Immature natural killer cell (primary cell): Measurements from ENCODE around the gene WDR82. TPM values are rescaled to one million over a fixed set of nuclear protein-coding genes. Genes with fewer than 3 reads are reported as not detected.

Experiments
- DNase-seq, 3 donors: peaks; one replicate each; pipeline ENCODE4 v3.0.0; 2022; ENCODE audit warnings: mixed read lengths in 1 of 3
- H3K27ac Mint-ChIP-seq, 6 donors: one replicate each; pipeline ENCODE4 v1.8.0; 2020; ENCODE audit warnings: mixed read lengths in 6 of 6, mild to moderate bottlenecking in 5 of 6, inconsistent platforms in 4 of 6, moderate library complexity in 3 of 6
- H3K27me3 Mint-ChIP-seq, 3 donors: one replicate each; pipeline ENCODE4 v1.8.0; 2020 to 2021; ENCODE audit warnings: low read depth in 3 of 3, mild to moderate bottlenecking in 3 of 3, mixed read lengths in 3 of 3, moderate library complexity in 3 of 3, inconsistent platforms in 1 of 3
- H3K36me3 Mint-ChIP-seq, 3 donors: one replicate each; pipeline ENCODE4 v1.8.0; 2020; ENCODE audit warnings: mixed read lengths in 3 of 3, inconsistent platforms in 2 of 3, mild to moderate bottlenecking in 2 of 3
- H3K4me1 Mint-ChIP-seq, 2 donors: one replicate each; pipeline ENCODE4 v1.8.0; 2020; ENCODE audit warnings: inconsistent platforms in 2 of 2, mild to moderate bottlenecking in 2 of 2, mixed read lengths in 2 of 2, moderate library complexity in 1 of 2
- H3K4me3 Mint-ChIP-seq, 5 donors: one replicate each; pipeline ENCODE4 v1.8.0; 2020; ENCODE audit warnings: mild to moderate bottlenecking in 5 of 5, mixed read lengths in 5 of 5, inconsistent platforms in 3 of 5, moderate library complexity in 3 of 5
- H3K9me3 Mint-ChIP-seq, 6 donors: one replicate each; pipeline ENCODE4 v1.8.0; 2020; ENCODE audit warnings: mild to moderate bottlenecking in 6 of 6, mixed read lengths in 6 of 6, inconsistent platforms in 4 of 6, moderate library complexity in 3 of 6
- polyA plus RNA-seq, 3 donors: library from polyadenylated mRNA; unstranded; fragments of 300-500 nt; fragmentation: Illumina TruSeq; gene quantifications; one replicate each; pipeline ENCODE4 v1.2.3, GENCODE V29; 2021

The WDR82 gene
- polyA plus RNA-seq, result 10 to 100 TPM; 76.9 to 99.5 (median 81.5) TPM

- Mint-ChIP-seq H3K36me3 (peaks cover 0 to 9% (median 5%) of the 10 kb centered on the region in 3 donors), H3K27me3 (peaks cover 7 to 31% (median 18%) of the 10 kb centered on the region in 3 donors), H3K27ac (peak within 1 kb of the TSS; percentile 97 to 99 (median 99)), H3K4me3 (peak within 1 kb of the TSS; percentile 93 to 98 (median 97)), H3K4me1 (peaks cover 82 to 90% of the 10 kb centered on the region in 2 donors), H3K9me3 (no peaks in the 10 kb centered on the region)
- DNase-seq, result peak; percentile 95 to 97 (median 96)
Observed at GRCh38 chr3:52278510-52279069, at the start of gene WDR82. TSS of gene WDR82 (minus strand) at chr3:52278649. CDS start at chr3:52278361, 288 bp downstream.

GRCh38 chr3:52327486-52328290 lies 49.2 kb upstream of the WDR82 start:
- Mint-ChIP-seq H3K36me3 (peaks cover 0 to 15% (median 7%) of the 10 kb centered on the region in 3 donors), H3K4me3 (no peak overlapping the region), H3K9me3 (no peaks in the 10 kb centered on the region), H3K4me1 (no peaks in the 10 kb centered on the region), H3K27ac (no peak overlapping the region), H3K27me3 (peaks cover 0 to 1% (median 0%) of the 10 kb centered on the region in 3 donors)
- no peak for DNase-seq

- Mint-ChIP-seq H3K27me3 (peaks cover 0 to 1% (median 0%) of the 10 kb centered on the region in 3 donors), H3K4me3 (no peak overlapping the region), H3K9me3 (no peaks in the 10 kb centered on the region), H3K36me3 (peaks cover 0 to 12% (median 7%) of the 10 kb centered on the region in 3 donors), H3K4me1 (no peaks in the 10 kb centered on the region), H3K27ac (no peak overlapping the region)
- no peak for DNase-seq
Observed at GRCh38 chr3:52326976-52327375, 48.5 kb upstream of the WDR82 start.

- Mint-ChIP-seq H3K4me1 (no peaks in the 10 kb centered on the region), H3K9me3 (no peaks in the 10 kb centered on the region), H3K27ac (no peak overlapping the region), H3K36me3 (peaks cover 0 to 12% (median 7%) of the 10 kb centered on the region in 3 donors), H3K4me3 (no peak overlapping the region), H3K27me3 (peaks cover 0 to 3% (median 0%) of the 10 kb centered on the region in 3 donors)
- DNase-seq, result no peak
Observed at GRCh38 chr3:52325686-52326085, 47.2 kb upstream of the WDR82 start.

- Mint-ChIP-seq H3K4me1 (no peaks in the 10 kb centered on the region), H3K4me3 (no peak overlapping the region), H3K36me3 (peaks cover 0 to 8% (median 4%) of the 10 kb centered on the region in 3 donors), H3K9me3 (no peaks in the 10 kb centered on the region), H3K27ac (no peak overlapping the region), H3K27me3 (peaks cover 0 to 3% (median 0%) of the 10 kb centered on the region in 3 donors)
- DNase-seq, result no peak
Observed at GRCh38 chr3:52324676-52325075, 46.2 kb upstream of the WDR82 start.

- Mint-ChIP-seq H3K27me3 (peaks cover 0 to 3% (median 0%) of the 10 kb centered on the region in 3 donors), H3K4me1 (peaks cover 5 to 6% of the 10 kb centered on the region in 2 donors), H3K27ac (peak overlapping the region in 2 of 6 donors; percentile 30 to 68), H3K9me3 (no peaks in the 10 kb centered on the region), H3K4me3 (no peak overlapping the region), H3K36me3 (peaks cover 0 to 8% (median 4%) of the 10 kb centered on the region in 3 donors)
- DNase-seq, result no peak
Observed at GRCh38 chr3:52323526-52324295, 45.3 kb upstream of the WDR82 start.

GRCh38 chr3:52322466-52322865 lies 44.0 kb upstream of the WDR82 start:
- Mint-ChIP-seq H3K36me3 (peaks cover 0 to 4% (median 0%) of the 10 kb centered on the region in 3 donors), H3K9me3 (no peaks in the 10 kb centered on the region), H3K27ac (no peak overlapping the region), H3K4me1 (peaks cover 14 to 17% of the 10 kb centered on the region in 2 donors), H3K4me3 (no peak overlapping the region), H3K27me3 (peaks cover 0 to 3% (median 0%) of the 10 kb centered on the region in 3 donors)
- DNase-seq, result no peak

- H3K4me1 Mint-ChIP-seq, result peaks cover 22 to 27% of the 10 kb centered on the region in 2 donors
- H3K36me3 Mint-ChIP-seq, result peaks cover 0 to 4% (median 0%) of the 10 kb centered on the region in 3 donors
- H3K9me3 Mint-ChIP-seq, result no peaks in the 10 kb centered on the region
- peaks cover 0 to 3% (median 0%) of the 10 kb centered on the region in 3 donors for H3K27me3 Mint-ChIP-seq
- no peak overlapping the region for H3K4me3 Mint-ChIP-seq
- no peak overlapping the region for H3K27ac Mint-ChIP-seq
- DNase-seq, result no peak
Observed at GRCh38 chr3:52321481-52321880, 43.0 kb upstream of the WDR82 start.

- Mint-ChIP-seq H3K27me3 (peaks cover 0 to 3% (median 0%) of the 10 kb centered on the region in 3 donors), H3K4me3 (no peak overlapping the region), H3K27ac (no peak overlapping the region), H3K36me3 (peaks cover 0 to 4% (median 0%) of the 10 kb centered on the region in 3 donors), H3K4me1 (peaks cover 24 to 30% of the 10 kb centered on the region in 2 donors), H3K9me3 (no peaks in the 10 kb centered on the region)
- no peak for DNase-seq
Observed at GRCh38 chr3:52319921-52320595, 41.6 kb upstream of the WDR82 start.

- Mint-ChIP-seq H3K4me1 (peaks cover 24 to 30% of the 10 kb centered on the region in 2 donors), H3K27me3 (peaks cover 0 to 3% (median 0%) of the 10 kb centered on the region in 3 donors), H3K27ac (peak overlapping the region in 4 of 6 donors; percentile 19 to 77 (median 59)), H3K9me3 (no peaks in the 10 kb centered on the region), H3K36me3 (peaks cover 0 to 4% (median 0%) of the 10 kb centered on the region in 3 donors), H3K4me3 (peak overlapping the region in 2 of 5 donors; percentile 29 to 33)
- no peak for DNase-seq
Observed at GRCh38 chr3:52318186-52318816, 39.9 kb upstream of the WDR82 start.

- H3K36me3 Mint-ChIP-seq, result no peaks in the 10 kb centered on the region
- no peaks in the 10 kb centered on the region for H3K9me3 Mint-ChIP-seq
- peaks cover 0 to 2% (median 0%) of the 10 kb centered on the region in 3 donors for H3K27me3 Mint-ChIP-seq
Observed at GRCh38 chr3:52317208-52318000, 39.0 kb upstream of the WDR82 start.

More at GRCh38 chr3:52317208-52318000, 39.0 kb upstream of the WDR82 start:
- Mint-ChIP-seq H3K4me1 (peaks cover 28 to 30% of the 10 kb centered on the region in 2 donors), H3K4me3 (peak overlapping the region; percentile 75 to 85 (median 80)), H3K27ac (peak overlapping the region; percentile 77 to 92 (median 84))
- DNase-seq, result peak; percentile 63 to 72 (median 71)
